GM21786 (cell line): Measurements from ENCODE around the gene MAN2A2.
A peak's percentile ranks its signal among the peaks of the same experiment; 100 is the strongest.

ENCODE experiments used
- ATAC-seq: cut with Tn5 transposase; IDR thresholded peaks from one replicate; pipeline ENCODE4 v1.9.1; 2021; ENCODE audit not compliant: unreplicated experiment

Gene MAN2A2

GRCh38 chr15:90902840-90903732 is at the start of gene MAN2A2:
MAN2A2 (plus strand) TSS chr15:90903302; CDS start chr15:90904208, 906 bp downstream.
- ATAC-seq: peak; percentile 42

- ATAC-seq: no peak
Observed at GRCh38 chr15:90855139-90855538, 48.0 kb upstream of the MAN2A2 start.

- no peak for ATAC-seq
Observed at GRCh38 chr15:90857337-90857736, 45.8 kb upstream of the MAN2A2 start.

GRCh38 chr15:90857883-90858443 is 45.1 kb upstream of the MAN2A2 start:
- ATAC-seq: no peak

GRCh38 chr15:90859234-90860131 is 43.6 kb upstream of the MAN2A2 start:
- ATAC-seq: no peak

- ATAC-seq: no peak
Observed at GRCh38 chr15:90860450-90860849, 42.7 kb upstream of the MAN2A2 start.

- no peak for ATAC-seq
Observed at GRCh38 chr15:90860942-90861675, 42.0 kb upstream of the MAN2A2 start.

- no peak for ATAC-seq
Observed at GRCh38 chr15:90862487-90862886, 40.6 kb upstream of the MAN2A2 start.

- no peak for ATAC-seq
Observed at GRCh38 chr15:90862964-90863778, 39.9 kb upstream of the MAN2A2 start.

GRCh38 chr15:90863987-90864386 is 39.1 kb upstream of the MAN2A2 start:
- no peak for ATAC-seq

GRCh38 chr15:90864507-90864906 is 38.6 kb upstream of the MAN2A2 start:
- ATAC-seq: no peak

- no peak for ATAC-seq
Observed at GRCh38 chr15:90865702-90866101, 37.4 kb upstream of the MAN2A2 start.

GRCh38 chr15:90866161-90866715 is 36.9 kb upstream of the MAN2A2 start:
- no peak for ATAC-seq

GRCh38 chr15:90866800-90867199 is 36.3 kb upstream of the MAN2A2 start:
- ATAC-seq: no peak

- no peak for ATAC-seq
Observed at GRCh38 chr15:90868261-90868689, 34.8 kb upstream of the MAN2A2 start, which contains the start of gene FURIN. FURIN (plus strand) TSS chr15:90868588; CDS start chr15:90875741, 7,153 bp downstream.

- no peak for ATAC-seq
Observed at GRCh38 chr15:90869140-90869541, 34.0 kb upstream of the MAN2A2 start.

GRCh38 chr15:90869601-90870353 is 33.3 kb upstream of the MAN2A2 start:
- ATAC-seq: peak; percentile 46

- no peak for ATAC-seq
Observed at GRCh38 chr15:90870354-90871138, 32.6 kb upstream of the MAN2A2 start.
